IPS DF 19.7 (cell line): ENCODE data around the gene TSPOAP1.

ENCODE experiments used
- DNase-seq: peaks from one replicate; pipeline ENCODE4 v3.0.0-alpha.2; 2013; ENCODE audit warnings: low read depth, low spot score

TSPOAP1 gene

GRCh38 chr17:58328195-58329034 lies at the start of gene TSPOAP1:
Gene TSPOAP1, minus strand, starts transcription at chr17:58328795. Its CDS starts 875 bp downstream, at chr17:58327920.
- no peak for DNase-seq

- no peak for DNase-seq
Observed at GRCh38 chr17:58377661-58378060, 49.1 kb upstream of the TSPOAP1 start.

DNA sequence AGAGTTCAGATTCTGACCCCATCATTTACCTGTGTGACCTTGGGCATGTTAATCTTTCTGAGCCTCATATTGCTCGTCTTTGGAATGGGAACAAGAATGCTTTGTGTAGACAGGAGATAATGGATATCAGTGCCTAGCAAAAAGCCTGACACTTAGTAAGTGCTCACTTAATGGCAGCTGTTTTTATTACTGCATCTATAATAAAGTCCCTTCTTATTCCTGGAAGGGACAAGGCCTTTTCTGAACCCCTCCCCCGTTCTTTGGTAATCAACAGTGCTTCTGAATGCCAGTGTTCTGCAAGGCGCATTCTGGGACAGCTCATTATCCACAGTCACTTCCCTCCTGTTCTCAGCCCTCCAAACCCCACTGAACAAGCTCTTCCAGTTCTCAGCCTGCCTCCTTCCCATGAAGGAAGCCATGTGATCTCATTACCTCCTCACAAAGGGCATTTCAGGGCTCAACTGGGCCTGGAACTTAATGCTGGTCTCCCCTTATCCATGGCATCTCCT lies 48.6 kb upstream of the TSPOAP1 start:
- DNase-seq, result no peak

DNA sequence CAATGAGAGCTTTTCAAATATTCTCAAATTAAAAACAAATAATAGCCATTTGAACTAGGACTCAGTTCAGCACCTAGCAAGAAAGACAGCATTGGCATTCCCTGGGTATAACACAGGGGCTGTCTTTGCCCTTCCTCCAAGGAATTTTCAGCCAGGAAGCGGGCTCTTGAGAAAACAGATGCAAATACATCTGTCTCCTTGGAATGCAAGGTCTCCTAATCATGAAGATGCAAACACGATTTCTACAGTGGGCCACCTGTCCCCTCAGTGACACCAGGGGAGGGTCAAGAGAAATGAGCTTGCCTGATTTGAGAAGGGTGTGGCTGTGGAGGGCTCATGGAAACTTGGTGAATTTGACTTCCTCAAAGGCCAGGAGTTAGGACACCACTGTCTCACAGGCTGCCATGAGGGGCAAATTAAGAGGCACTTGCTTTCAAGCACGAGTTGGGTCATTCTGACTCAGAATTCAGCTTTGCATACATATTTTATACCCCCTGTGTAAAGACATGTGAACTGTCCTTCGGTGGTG lies 47.9 kb upstream of the TSPOAP1 start:
- DNase-seq, result no peak

DNA sequence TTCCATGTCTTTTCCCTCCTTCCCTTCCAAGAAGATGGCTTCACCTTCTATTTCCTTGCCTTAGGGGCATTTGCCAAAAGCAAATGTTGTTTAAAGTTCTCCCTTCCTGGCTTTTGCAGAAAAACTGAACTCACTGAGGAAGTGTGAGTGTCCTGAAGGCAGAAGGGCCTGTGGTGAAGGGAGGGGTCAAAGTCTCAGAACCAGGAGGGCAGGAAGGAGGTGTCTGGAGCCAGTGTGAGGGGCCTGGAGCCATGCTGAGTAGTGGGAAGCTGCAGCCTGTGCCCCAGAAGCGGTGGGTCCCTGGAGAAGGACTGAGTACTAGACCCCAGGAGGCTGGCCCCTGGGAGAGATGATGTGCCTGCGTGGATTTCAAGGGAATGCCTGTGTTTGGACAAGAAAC lies 47.2 kb upstream of the TSPOAP1 start:
- DNase-seq, result no peak

DNA sequence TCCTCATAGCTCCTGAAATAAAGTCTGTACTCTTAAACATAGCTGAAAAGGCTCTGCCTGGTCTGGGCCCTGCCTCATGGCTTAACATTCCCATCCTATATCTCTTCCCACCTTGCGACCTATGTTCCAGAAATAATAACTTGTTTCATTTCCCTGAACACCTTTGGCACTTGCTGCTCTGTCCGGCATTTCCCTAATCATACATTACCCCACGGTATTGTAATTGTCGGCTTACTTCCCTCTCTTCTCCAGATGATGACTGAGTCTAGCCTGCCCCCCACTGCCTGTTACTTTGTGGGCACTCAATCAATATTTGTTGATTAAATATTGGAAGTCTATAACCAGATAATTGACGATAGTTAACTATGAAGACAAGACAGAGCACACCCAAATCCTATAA lies 46.7 kb upstream of the TSPOAP1 start:
- DNase-seq, result no peak

DNA sequence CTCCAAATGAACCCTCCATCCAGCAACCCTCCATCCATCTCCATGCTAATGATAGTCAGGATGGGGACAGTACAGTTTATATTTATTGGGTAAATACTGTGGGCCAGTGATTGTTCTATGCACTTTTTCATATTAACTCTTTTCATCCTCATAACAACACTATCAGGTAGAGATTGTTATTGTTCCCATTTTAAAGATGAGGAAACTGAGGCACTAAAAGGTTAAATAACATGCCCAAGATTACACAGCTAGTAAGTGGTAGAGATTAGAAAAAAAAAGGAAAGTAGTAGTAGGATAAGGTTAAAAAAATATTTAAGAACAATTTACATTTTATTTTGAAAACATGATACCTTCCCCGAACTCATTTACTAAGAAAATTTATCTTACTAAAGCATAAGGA lies 45.3 kb upstream of the TSPOAP1 start:
- DNase-seq, result no peak

- no peak for DNase-seq
Observed at GRCh38 chr17:58373003-58373402, 44.4 kb upstream of the TSPOAP1 start.

- DNase-seq, result no peak
Observed at GRCh38 chr17:58371300-58371950, 42.8 kb upstream of the TSPOAP1 start.

DNA sequence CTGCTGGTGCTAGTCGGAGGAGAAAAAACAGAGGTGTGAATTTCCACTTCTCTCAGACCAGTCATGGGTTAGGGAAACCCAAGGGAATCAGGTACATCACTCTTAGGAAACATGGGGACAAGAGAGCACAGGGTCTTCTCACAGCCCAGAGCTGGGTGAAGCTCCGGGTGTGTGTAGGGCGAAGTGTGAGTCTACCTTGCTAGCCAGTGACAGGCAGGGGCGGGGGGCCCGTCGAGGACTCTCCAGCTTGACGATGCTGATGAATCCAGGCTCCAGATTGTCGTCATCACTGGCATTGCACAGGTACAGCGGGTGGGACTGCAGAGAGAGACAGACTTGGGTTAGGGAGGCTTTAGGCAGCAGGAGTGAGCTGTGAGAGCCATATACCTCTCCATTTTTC lies 42.1 kb upstream of the TSPOAP1 start:
- DNase-seq, result no peak

- DNase-seq, result no peak
Observed at GRCh38 chr17:58370309-58370708, 41.7 kb upstream of the TSPOAP1 start.

DNA sequence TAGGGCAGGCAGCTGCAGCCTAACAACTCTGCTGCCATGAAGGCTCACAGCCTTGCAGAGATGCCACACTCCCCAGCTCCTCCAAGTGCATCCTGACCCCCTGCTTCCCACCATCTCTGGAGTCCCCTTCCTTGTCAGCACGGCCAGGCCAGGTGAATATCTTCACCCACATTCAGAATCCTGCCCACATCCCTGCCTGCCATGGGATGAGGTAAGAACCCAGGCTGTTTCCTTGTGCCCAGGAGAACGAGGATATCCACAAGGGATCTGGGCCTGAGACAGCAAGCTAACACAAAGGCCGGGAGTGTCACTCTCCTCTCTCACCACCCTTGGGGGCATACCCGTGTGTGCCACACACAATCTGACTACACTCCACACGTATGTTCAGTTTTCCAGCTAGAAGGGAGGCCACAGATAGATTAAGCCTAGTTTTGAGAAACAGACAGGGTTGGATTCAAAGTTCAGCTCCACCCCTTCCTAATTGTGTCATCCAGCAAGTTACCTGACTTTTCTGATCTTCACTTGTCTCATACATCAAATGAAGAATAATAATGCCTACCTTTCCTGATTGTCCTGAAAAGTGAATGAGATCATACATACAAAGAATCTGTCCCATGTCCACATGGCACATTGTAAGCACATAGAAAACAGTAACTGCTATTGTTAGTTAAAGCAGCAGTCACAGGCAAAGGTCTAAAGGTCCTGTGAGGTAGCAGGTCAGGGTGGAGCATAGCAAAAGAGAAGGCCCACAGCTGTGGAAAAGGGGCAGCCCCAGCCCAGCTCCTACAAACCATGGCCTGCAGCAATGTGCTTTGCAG lies 40.8 kb upstream of the TSPOAP1 start:
- DNase-seq, result no peak

GRCh38 chr17:58368860-58369213 lies 40.2 kb upstream of the TSPOAP1 start:
- DNase-seq, result no peak

DNA sequence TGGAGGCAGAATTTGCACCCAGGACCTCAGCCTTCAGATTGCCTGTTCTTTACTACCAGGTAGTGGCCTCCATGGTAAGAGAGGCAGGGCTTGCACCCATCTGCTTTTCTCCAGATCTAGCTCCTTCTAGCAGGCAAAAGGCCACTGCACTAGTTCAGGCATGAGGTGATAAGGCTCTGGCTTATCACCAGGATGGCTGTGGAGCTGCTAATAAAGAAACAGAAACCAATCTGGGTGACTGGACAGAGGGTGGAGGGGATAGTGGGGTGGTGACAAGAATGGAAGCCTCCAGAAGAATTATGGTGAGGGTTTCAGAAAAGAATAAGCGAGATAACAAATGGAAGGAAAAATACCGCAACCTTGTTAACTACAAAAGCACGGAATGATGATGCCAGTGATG lies 38.9 kb upstream of the TSPOAP1 start:
- no peak for DNase-seq

- DNase-seq, result no peak
Observed at GRCh38 chr17:58365980-58366595, 37.5 kb upstream of the TSPOAP1 start.

DNA sequence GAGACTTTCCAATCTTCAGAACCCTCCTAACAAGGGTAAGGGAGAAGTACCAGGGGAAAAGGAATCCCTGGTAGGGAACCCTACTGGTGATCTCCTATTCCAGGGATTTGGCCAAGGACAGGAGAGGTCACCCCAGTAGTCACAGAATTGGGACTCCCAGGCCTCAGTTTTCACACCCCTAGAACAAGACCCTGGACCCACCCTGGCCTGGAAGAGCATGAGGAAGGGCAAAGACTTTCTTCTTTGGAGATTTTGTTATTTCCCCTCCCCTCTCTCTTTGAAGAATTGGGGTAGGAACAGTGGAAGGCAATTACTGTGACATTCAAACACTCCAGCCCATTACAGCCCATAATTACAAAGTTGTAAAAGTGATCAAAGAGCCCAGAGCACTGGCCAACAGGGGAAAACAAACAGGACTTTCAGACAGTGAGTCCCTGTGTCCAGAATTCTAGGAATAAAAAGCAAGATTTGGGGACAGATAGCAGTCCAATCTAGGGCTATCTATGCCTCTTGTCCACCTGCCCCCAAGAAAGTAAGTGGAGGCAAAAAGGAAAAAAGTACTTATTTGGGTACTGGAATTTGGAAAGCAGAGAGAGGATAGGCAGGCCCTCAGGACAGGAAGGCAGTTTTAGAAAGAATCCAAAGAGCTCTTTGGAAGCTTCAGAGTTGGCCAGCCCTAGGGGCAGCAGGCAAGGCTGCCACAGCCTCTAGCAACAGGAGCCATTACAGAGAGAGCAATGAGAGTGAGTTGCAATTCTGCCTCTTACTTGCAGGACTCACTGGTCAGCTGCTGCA lies 36.8 kb upstream of the TSPOAP1 start:
- no peak for DNase-seq

GRCh38 chr17:58364270-58364942 lies 35.8 kb upstream of the TSPOAP1 start:
- DNase-seq, result no peak

- no peak for DNase-seq
Observed at GRCh38 chr17:58363457-58364185, 35.0 kb upstream of the TSPOAP1 start.

DNA sequence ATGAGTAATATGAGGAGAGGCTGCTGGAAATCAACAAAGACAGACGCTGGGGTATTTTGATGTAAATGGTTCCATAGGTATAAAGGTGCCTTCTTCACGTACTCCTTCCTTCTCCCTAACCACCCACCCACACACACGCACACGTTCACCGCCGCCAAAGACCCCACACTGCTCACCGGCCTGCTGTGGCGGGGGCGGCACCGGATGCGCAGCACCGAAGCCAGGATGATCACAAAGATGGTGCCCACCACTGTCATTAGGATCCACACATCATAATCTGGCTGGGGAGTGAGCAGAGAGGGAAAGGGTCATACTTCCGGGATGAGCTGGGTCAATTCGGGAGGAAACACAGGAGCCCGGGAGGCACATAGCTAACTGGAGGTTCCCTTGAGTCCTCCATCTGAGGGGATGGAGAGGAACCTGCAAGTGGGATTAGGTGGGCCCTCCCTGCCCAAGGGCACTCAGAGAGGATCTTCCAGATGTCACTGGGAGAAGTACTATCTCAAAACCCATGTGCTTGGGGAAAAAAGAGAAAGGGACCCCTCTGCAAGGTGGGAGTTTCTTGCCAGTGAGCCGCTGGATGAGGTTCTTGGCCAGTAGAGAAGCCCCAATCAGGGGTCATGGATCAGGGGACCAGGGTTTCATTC lies 33.9 kb upstream of the TSPOAP1 start:
- no peak for DNase-seq
